Stimulated activated CD4-positive, alpha-beta T cell treated with anti-CD3 and anti-CD28 coated beads, Interleukin-15, amount 100 ng/mL, for 48 hours (primary cell): Measurements from ENCODE around the gene MKRN3.
"Not testable (repeated sequence)": the region's sequence is repeated elsewhere in the genome, so short reads cannot be mapped to it uniquely, and the experiment has no call there.

Experiments
- DNase-seq, 2 donors: peaks; one replicate each; pipeline ENCODE4 v3.0.0-alpha.2; 2020; ENCODE audit warnings: low read depth in 2 of 2

Gene MKRN3

GRCh38 chr15:23588268-23588667, 22.8 kb downstream of the MKRN3 start:
- no peak for DNase-seq

- no peak for DNase-seq
Observed at GRCh38 chr15:23589012-23589411, 23.5 kb downstream of the MKRN3 start.

- DNase-seq, result no peak
Observed at GRCh38 chr15:23594252-23594770, 28.8 kb downstream of the MKRN3 start.

GRCh38 chr15:23595368-23595767, 29.9 kb downstream of the MKRN3 start:
- DNase-seq, result no peak

- no peak for DNase-seq
Observed at GRCh38 chr15:23596736-23597135, 31.3 kb downstream of the MKRN3 start.

- not testable (repeated sequence) for DNase-seq
Observed at GRCh38 chr15:23597278-23597677, 31.8 kb downstream of the MKRN3 start.

- no peak for DNase-seq
Observed at GRCh38 chr15:23599053-23599452, 33.6 kb downstream of the MKRN3 start.

GRCh38 chr15:23602124-23602523, 36.6 kb downstream of the MKRN3 start:
- DNase-seq, result no peak

- DNase-seq, result no peak
Observed at GRCh38 chr15:23606226-23606625, 40.8 kb downstream of the MKRN3 start.

GRCh38 chr15:23616536-23616935, 51.1 kb downstream of the MKRN3 start:
- DNase-seq, result no peak
